Measurements from ENCODE around the gene PRR22.
A peak's percentile ranks its signal among the peaks of the same experiment; 100 is the strongest.

The PRR22 gene

DNA sequence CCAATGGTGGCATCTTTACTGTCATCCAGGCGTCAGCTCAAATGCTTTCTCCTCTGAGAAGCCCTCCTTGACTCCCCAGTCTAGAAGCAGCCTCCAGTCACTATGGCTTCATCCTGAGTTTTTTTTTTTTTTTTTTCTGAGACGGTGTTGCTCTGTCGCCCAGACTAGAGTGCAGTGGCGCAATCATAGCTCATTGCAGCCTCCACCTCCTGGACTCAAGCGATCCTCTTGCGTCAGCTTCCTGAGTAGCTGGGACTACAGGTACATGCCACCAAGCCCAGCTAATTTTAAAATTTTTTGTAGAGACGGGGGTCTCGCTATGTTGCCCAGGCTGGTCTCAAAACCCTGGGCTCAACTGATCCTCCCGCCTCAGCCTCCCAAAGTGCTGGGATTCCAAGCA, 24.5 kb upstream of the PRR22 start:
- Histone ChIP-seq H3K36me3 (ENCODE audit: insufficient read depth, low read depth, low read length) (no peaks in the 10 kb centered on the region), H3K27me3 (ENCODE audit: insufficient read depth, low read length) (peaks cover 14% of the 10 kb centered on the region; the same call in 1 of the 2 replicates), H3K27ac (ENCODE audit: low read length) (no peak overlapping the region), H3K9ac (ENCODE audit: low read depth, low read length) (no peak overlapping the region), H3K4me3 (ENCODE audit: low read length) (no peak overlapping the region), H3K9me3 (ENCODE audit: insufficient read depth, low read depth, low read length) (no peaks in the 10 kb centered on the region), H3K4me1 (ENCODE audit: insufficient read depth, low read length) (no peaks in the 10 kb centered on the region; the same call in 1 of the 2 replicates)

DNA sequence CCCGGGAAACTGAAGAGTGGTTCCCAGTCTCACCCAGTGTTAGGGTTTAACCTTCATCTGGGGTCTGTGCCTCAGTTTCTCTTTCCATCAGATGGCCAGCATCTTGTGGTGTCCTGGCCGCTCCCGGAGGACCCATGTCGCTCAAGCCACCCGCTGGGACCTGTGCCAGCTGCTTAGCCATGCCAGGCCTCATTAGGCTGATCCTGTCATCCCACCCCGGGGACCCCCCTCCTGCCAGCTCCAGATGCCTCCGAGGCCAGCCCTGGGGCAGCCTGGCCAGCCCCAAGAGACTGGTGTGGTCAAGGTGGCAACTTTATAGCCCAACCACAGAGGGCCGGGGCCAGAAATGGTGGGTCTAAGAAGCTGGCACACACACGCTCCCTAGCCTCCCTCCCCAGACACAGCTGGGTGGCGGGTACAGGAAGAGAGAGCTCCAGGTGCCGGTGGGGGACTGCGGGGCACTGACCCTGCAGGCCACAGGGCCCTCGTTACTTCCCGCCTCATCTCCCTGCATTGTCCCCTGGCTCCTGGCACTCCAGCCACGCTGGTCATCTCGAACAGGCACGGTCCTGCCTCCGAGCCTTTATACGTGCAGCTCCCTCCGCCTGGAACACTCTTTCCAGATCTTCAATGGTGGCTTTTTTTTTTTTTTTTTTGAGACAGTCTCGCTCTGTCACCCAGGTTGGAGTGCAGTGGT, 23.7 kb upstream of the PRR22 start:
- Histone ChIP-seq H3K4me3 (ENCODE audit: low read length) (no peak overlapping the region), H3K9me3 (ENCODE audit: insufficient read depth, low read depth, low read length) (no peaks in the 10 kb centered on the region), H3K4me1 (ENCODE audit: insufficient read depth, low read length) (no peaks in the 10 kb centered on the region; the same call in 1 of the 2 replicates), H3K27me3 (ENCODE audit: insufficient read depth, low read length) (peaks cover 20% of the 10 kb centered on the region), H3K27ac (ENCODE audit: low read length) (no peak overlapping the region), H3K9ac (ENCODE audit: low read depth, low read length) (no peak overlapping the region), H3K36me3 (ENCODE audit: insufficient read depth, low read depth, low read length) (no peaks in the 10 kb centered on the region)

GRCh38 chr19:5806905-5807304, 22.4 kb upstream of the PRR22 start:
- no peak overlapping the region for H3K9ac ChIP-seq (ENCODE audit: low read depth, low read length)
- H3K27ac ChIP-seq (ENCODE audit: low read length): no peak overlapping the region
- H3K4me1 ChIP-seq (ENCODE audit: insufficient read depth, low read length): no peaks in the 10 kb centered on the region; the same call in 1 of the 2 replicates
- H3K36me3 ChIP-seq (ENCODE audit: insufficient read depth, low read depth, low read length): no peaks in the 10 kb centered on the region
- peaks cover 31% of the 10 kb centered on the region for H3K27me3 ChIP-seq (ENCODE audit: insufficient read depth, low read length)
- no peak overlapping the region for H3K4me3 ChIP-seq (ENCODE audit: low read length)
- no peaks in the 10 kb centered on the region for H3K9me3 ChIP-seq (ENCODE audit: insufficient read depth, low read depth, low read length)

GRCh38 chr19:5806133-5806489, 21.6 kb upstream of the PRR22 start:
- peaks cover 34% of the 10 kb centered on the region for H3K27me3 ChIP-seq (ENCODE audit: insufficient read depth, low read length)
- no peaks in the 10 kb centered on the region for H3K9me3 ChIP-seq (ENCODE audit: insufficient read depth, low read depth, low read length)
- H3K36me3 ChIP-seq (ENCODE audit: insufficient read depth, low read depth, low read length): no peaks in the 10 kb centered on the region
- no peak overlapping the region; the same call in 1 of the 2 replicates for H3K9ac ChIP-seq (ENCODE audit: low read depth, low read length)
- H3K4me1 ChIP-seq (ENCODE audit: insufficient read depth, low read length): no peaks in the 10 kb centered on the region; the same call in 1 of the 2 replicates
- H3K27ac ChIP-seq (ENCODE audit: low read length): no peak overlapping the region
- H3K4me3 ChIP-seq (ENCODE audit: low read length): peak overlapping the region; percentile 49; the same call in 1 of the 2 replicates

GRCh38 chr19:5805462-5806132, 21.1 kb upstream of the PRR22 start:
- Histone ChIP-seq H3K27ac (ENCODE audit: low read length) (no peak overlapping the region), H3K36me3 (ENCODE audit: insufficient read depth, low read depth, low read length) (no peaks in the 10 kb centered on the region), H3K4me1 (ENCODE audit: insufficient read depth, low read length) (no peaks in the 10 kb centered on the region; the same call in 1 of the 2 replicates), H3K9ac (ENCODE audit: low read depth, low read length) (no peak overlapping the region; the same call in 1 of the 2 replicates), H3K4me3 (ENCODE audit: low read length) (peak overlapping the region; percentile 58; the same call in 1 of the 2 replicates), H3K9me3 (ENCODE audit: insufficient read depth, low read depth, low read length) (no peaks in the 10 kb centered on the region), H3K27me3 (ENCODE audit: insufficient read depth, low read length) (peaks cover 34% of the 10 kb centered on the region)

DNA sequence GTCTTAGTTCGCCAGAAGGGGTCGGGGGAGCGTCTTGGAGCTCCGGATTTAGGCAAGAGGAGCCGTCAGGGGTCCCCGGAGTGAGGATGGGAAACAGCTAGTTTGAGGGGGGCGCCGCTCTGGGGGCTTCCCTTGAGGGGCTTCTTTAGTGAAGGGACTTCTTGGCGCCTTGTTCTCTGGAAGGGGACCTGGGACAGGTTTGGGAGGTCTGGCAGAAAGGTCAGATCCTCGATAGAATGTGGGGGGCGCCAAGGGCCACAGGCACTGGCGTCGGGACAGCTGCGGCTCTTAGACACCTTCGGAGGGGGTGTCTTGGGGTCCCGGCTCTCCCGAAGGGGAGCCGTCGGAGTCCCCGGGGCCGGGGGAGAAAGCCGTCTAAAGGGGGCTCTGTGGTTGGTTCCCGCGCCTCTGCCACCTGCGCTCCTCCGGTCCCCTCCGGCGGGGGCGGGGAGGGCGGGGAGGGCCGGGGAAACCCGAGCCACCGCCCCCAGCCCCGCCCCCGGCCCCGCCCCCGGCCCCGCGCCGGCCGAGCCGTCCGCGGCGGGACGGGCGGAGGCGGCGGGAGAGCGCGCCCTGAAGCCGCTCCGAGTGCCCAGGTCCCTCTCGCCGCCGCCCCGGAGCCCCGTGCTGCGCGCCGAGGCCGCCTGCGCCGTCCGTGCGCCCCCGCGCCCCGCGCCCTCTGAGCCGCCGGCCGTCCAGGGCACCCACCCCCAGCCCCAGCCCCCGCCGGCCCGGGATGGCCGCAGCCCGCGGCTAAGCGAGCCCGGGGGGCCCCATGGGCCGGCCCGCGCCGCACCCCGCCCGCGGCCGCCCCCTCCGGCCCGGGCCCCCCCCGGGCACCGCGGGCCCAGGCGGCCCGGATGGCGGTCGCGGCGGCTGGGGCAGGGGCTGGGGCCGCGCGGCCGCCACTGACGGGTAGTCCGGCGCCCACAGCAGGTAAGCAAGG, 20.2 kb upstream of the PRR22 start, which contains the start of gene NRTN:
TSS of gene NRTN (plus strand) at position 552 of the 946 bp plus-strand sequence. CDS start 19,099 bp downstream, outside the sequence.
- Histone ChIP-seq H3K9me3 (ENCODE audit: insufficient read depth, low read depth, low read length) (no peaks in the 10 kb centered on the region), H3K27ac (ENCODE audit: low read length) (no peak within 1 kb of the TSS), H3K4me1 (ENCODE audit: insufficient read depth, low read length) (no peaks in the 10 kb centered on the region; the same call in 1 of the 2 replicates), H3K9ac (ENCODE audit: low read depth, low read length) (no peak within 1 kb of the TSS), H3K4me3 (ENCODE audit: low read length) (peak within 1 kb of the TSS; percentile 58; the same call in 1 of the 2 replicates), H3K27me3 (ENCODE audit: insufficient read depth, low read length) (peaks cover 34% of the 10 kb centered on the region), H3K36me3 (ENCODE audit: insufficient read depth, low read depth, low read length) (no peaks in the 10 kb centered on the region)

GRCh38 chr19:5803752-5804515, 19.4 kb upstream of the PRR22 start:
- no peaks in the 10 kb centered on the region for H3K36me3 ChIP-seq (ENCODE audit: insufficient read depth, low read depth, low read length)
- peaks cover 34% of the 10 kb centered on the region for H3K27me3 ChIP-seq (ENCODE audit: insufficient read depth, low read length)
- H3K4me3 ChIP-seq (ENCODE audit: low read length): peak overlapping the region; percentile 61
- no peaks in the 10 kb centered on the region for H3K9me3 ChIP-seq (ENCODE audit: insufficient read depth, low read depth, low read length)
- no peaks in the 10 kb centered on the region; the same call in 1 of the 2 replicates for H3K4me1 ChIP-seq (ENCODE audit: insufficient read depth, low read length)
- H3K9ac ChIP-seq (ENCODE audit: low read depth, low read length): peak overlapping the region; percentile 71; the same call in 1 of the 2 replicates
- H3K27ac ChIP-seq (ENCODE audit: low read length): no peak overlapping the region

GRCh38 chr19:5803441-5803751, 18.9 kb upstream of the PRR22 start:
- peaks cover 34% of the 10 kb centered on the region for H3K27me3 ChIP-seq (ENCODE audit: insufficient read depth, low read length)
- H3K36me3 ChIP-seq (ENCODE audit: insufficient read depth, low read depth, low read length): no peaks in the 10 kb centered on the region
- H3K27ac ChIP-seq (ENCODE audit: low read length): no peak overlapping the region
- H3K4me1 ChIP-seq (ENCODE audit: insufficient read depth, low read length): no peaks in the 10 kb centered on the region; the same call in 1 of the 2 replicates
- peak overlapping the region; percentile 61 for H3K4me3 ChIP-seq (ENCODE audit: low read length)
- H3K9ac ChIP-seq (ENCODE audit: low read depth, low read length): peak overlapping the region; percentile 71; the same call in 1 of the 2 replicates
- no peaks in the 10 kb centered on the region for H3K9me3 ChIP-seq (ENCODE audit: insufficient read depth, low read depth, low read length)

DNA sequence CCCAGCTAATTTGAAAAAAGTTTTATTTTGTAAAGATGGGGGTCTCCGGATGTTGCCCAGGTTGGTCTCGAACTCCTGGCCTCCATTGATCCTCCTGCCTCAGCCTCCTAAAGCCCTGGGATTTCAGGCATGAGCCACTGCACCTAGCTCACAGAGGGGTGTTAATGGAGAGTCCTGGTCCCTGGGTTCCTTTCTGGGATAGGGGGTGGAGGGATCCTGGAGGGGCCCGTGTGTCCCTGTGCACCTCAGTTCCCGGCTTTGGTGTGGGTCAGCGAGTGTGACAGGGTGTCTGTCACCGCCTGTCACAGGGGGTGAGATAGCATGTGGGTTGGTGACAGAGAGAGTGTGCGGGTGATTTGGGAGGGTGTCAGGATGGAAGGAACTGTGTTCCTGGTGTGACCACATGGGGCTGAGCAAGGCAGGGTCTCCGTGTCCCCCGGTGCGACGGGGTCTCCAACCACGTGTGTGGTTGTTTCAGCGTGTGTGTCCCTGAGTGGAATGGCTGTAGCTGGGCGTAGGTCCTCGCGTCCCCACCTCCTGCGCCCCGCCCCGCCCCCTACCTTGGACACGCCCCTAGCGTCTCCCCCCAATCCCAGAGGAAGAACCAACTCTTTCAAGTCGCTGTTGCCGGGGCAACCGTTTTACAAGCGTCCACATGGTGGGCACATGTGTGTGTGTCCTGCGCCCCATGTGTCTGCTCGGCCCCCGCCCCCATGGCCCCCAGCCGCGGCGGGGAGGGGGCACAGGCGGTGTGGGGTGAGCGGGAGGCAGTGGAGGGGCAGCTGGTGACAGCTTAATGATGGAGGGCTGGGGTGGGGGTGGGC, 17.5 kb upstream of the PRR22 start:
- Histone ChIP-seq H3K9ac (ENCODE audit: low read depth, low read length) (no peak overlapping the region), H3K4me1 (ENCODE audit: insufficient read depth, low read length) (no peaks in the 10 kb centered on the region; the same call in 1 of the 2 replicates), H3K9me3 (ENCODE audit: insufficient read depth, low read depth, low read length) (no peaks in the 10 kb centered on the region), H3K27ac (ENCODE audit: low read length) (no peak overlapping the region), H3K27me3 (ENCODE audit: insufficient read depth, low read length) (peaks cover 34% of the 10 kb centered on the region), H3K4me3 (ENCODE audit: low read length) (peak overlapping the region; percentile 34; the same call in 1 of the 2 replicates), H3K36me3 (ENCODE audit: insufficient read depth, low read depth, low read length) (no peaks in the 10 kb centered on the region)

Data from iPS-20b (cell line).